ENCODE results near the gene STUM.

DNA sequence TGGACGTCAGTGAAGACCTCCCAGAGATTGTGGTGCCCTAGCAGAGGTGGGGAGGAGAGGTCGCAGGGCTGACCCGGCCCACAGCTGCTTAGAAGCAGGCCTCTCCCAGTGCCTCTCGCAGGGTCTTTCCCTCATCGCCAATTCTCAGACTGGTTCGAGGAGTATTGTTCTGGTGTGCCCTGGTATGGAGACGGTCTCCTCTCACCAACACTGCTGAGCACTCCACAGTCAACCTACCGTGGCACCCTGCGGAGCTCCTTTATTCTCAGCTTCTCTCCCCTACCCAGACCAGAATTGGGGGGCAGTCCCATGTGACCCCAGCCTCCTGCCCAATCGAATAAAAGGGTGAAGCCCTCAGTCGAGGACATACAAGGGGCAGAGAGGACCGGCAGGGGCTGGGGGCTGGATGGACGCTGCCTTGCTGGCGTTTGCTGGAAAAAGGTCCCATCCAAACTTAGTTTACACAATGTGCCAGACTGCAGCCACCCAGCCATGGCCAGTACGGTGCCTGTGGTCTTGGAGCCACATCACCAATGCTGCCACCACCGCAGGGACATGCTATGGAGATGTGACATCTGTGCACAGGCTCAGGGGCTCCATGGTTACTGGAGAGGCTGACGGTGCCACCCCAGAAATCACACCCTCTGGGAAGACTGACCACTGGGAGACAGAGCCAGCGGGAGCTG, 80.8 kb downstream of the STUM start:
- TF ChIP-seq, protein P1, sequence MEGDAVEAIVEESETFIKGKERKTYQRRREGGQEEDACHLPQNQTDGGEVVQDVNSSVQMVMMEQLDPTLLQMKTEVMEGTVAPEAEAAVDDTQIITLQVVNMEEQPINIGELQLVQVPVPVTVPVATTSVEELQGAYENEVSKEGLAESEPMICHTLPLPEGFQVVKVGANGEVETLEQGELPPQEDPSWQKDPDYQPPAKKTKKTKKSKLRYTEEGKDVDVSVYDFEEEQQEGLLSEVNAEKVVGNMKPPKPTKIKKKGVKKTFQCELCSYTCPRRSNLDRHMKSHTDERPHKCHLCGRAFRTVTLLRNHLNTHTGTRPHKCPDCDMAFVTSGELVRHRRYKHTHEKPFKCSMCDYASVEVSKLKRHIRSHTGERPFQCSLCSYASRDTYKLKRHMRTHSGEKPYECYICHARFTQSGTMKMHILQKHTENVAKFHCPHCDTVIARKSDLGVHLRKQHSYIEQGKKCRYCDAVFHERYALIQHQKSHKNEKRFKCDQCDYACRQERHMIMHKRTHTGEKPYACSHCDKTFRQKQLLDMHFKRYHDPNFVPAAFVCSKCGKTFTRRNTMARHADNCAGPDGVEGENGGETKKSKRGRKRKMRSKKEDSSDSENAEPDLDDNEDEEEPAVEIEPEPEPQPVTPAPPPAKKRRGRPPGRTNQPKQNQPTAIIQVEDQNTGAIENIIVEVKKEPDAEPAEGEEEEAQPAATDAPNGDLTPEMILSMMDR (IDR thresholded peaks at IDR 0.05; ENCODE audit: low read depth, low read length): no peak
- TF ChIP-seq EZH2phosphoT487 (IDR thresholded peaks at IDR 0.05; ENCODE audit: low read depth): no peak

Data from OCI-LY3 (cell line).